Frontal cortex (tissue), 4 donors: ENCODE data around the gene KCNMB2. TPM values are rescaled to one million over a fixed set of nuclear protein-coding genes. Genes with fewer than 3 reads are reported as not detected.

ENCODE experiments used
- DNase-seq, 2 donors: peaks; one replicate each; pipeline ENCODE4 v3.0.0; 2012; ENCODE audit warnings: low spot score in 2 of 2
- FAIRE-seq: peaks from 2 replicates; lab custom pipeline; 2012; peaks lifted over from hg19 to GRCh38; lab: Jason Lieb, UNC
- total RNA-seq: library from RNA; depleted of rRNA; stranded (reverse); fragments of >200 nt; gene quantifications from one replicate; pipeline ENCODE4 v1.2.3, GENCODE V29; 2014
- donor health status: control.
- donor health status: control.
- donor health status: control.

Gene KCNMB2
- total RNA-seq, 1 donor from 2014 or later = 15.1 TPM

GRCh38 chr3:178629430-178630178 lies 93.4 kb downstream of the KCNMB2 start:
- FAIRE-seq (no peak), DNase-seq (no peak)

- DNase-seq (no peak), FAIRE-seq (no peak)
Observed at GRCh38 chr3:178631950-178632349, 95.7 kb downstream of the KCNMB2 start.

GRCh38 chr3:178634975-178635374 lies 98.7 kb downstream of the KCNMB2 start:
- DNase-seq (no peak), FAIRE-seq (no peak)

GRCh38 chr3:178637802-178638201 lies 101.6 kb downstream of the KCNMB2 start:
- no peak for DNase-seq
- no peak for FAIRE-seq

- FAIRE-seq (no peak), DNase-seq (no peak)
Observed at GRCh38 chr3:178645503-178645902, 109.3 kb downstream of the KCNMB2 start.

GRCh38 chr3:178646186-178646862 lies 110.1 kb downstream of the KCNMB2 start:
- no peak for DNase-seq
- FAIRE-seq = no peak

GRCh38 chr3:178655488-178655887 lies 119.3 kb downstream of the KCNMB2 start:
- FAIRE-seq (no peak), DNase-seq (no peak)

GRCh38 chr3:178658694-178659325 lies 122.6 kb downstream of the KCNMB2 start:
- FAIRE-seq (no peak), DNase-seq (no peak)

GRCh38 chr3:178663201-178663934 lies 127.1 kb downstream of the KCNMB2 start:
- DNase-seq = no peak
- no peak for FAIRE-seq

- FAIRE-seq (no peak), DNase-seq (no peak)
Observed at GRCh38 chr3:178665747-178666146, 129.5 kb downstream of the KCNMB2 start.

GRCh38 chr3:178669022-178669601 lies 132.9 kb downstream of the KCNMB2 start:
- no peak for FAIRE-seq
- DNase-seq = no peak

- FAIRE-seq = no peak
- DNase-seq = no peak
Observed at GRCh38 chr3:178669758-178670157, 133.5 kb downstream of the KCNMB2 start.

- DNase-seq (no peak), FAIRE-seq (no peak)
Observed at GRCh38 chr3:178671377-178671776, 135.1 kb downstream of the KCNMB2 start.

- FAIRE-seq (no peak), DNase-seq (no peak)
Observed at GRCh38 chr3:178671791-178672190, 135.6 kb downstream of the KCNMB2 start.

- no peak for FAIRE-seq
- DNase-seq = no peak
Observed at GRCh38 chr3:178672275-178672674, 136.0 kb downstream of the KCNMB2 start.

GRCh38 chr3:178673529-178673928 lies 137.3 kb downstream of the KCNMB2 start:
- no peak for FAIRE-seq
- no peak for DNase-seq

- FAIRE-seq (no peak), DNase-seq (no peak)
Observed at GRCh38 chr3:178676077-178676476, 139.8 kb downstream of the KCNMB2 start.

GRCh38 chr3:178676942-178677790 lies 140.9 kb downstream of the KCNMB2 start:
- DNase-seq = no peak
- FAIRE-seq = no peak

GRCh38 chr3:178677961-178678360 lies 141.7 kb downstream of the KCNMB2 start:
- no peak for DNase-seq
- FAIRE-seq = no peak
